NOMO-1 (cell line): Measurements from ENCODE around the gene RTN1.

Source experiments
- DNase-seq, 2 experiments: peaks; one replicate each; lab custom pipeline; 2025; ENCODE audit not compliant: unreplicated experiment in 2 of 2; lab: John Stamatoyannopoulos, UW

The RTN1 gene

DNA sequence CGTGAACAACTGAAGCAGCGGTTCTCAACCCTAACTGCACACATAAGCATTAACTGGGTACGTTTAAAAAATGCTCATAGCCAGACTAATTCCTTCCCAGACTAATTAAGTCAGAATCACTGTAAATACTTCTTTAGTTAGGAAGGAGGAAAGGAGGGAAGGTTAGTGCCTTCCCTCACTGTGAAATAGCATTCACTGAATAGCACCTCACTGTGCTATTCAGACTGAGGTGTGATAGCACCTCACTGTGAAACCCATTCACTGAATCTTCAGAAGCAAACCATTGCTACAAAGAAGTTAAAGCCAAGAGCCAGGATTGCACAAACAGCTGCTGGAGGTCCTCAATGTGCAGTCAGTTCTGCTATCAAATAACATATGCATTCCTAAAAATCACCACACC is 58.8 kb downstream of the RTN1 start:
- no peak for DNase-seq

DNA sequence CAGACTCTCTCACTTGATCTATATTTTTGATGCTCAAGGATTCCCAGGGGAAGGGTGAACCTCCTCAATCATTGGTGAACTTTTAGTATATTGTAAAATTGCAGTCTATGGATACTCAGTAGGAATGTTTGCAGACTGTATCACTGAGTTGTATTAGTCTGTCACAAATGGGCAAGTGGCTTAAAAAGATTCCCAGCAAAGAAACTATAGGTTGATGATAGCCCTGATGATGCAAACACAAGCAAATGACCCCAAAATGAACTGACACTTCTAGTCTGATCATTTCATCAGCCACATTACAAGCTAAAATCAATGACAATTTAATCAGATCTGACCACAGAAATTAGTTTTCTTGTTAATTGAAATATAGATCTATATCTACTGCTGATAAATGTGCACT is 59.5 kb downstream of the RTN1 start:
- DNase-seq, result no peak

DNA sequence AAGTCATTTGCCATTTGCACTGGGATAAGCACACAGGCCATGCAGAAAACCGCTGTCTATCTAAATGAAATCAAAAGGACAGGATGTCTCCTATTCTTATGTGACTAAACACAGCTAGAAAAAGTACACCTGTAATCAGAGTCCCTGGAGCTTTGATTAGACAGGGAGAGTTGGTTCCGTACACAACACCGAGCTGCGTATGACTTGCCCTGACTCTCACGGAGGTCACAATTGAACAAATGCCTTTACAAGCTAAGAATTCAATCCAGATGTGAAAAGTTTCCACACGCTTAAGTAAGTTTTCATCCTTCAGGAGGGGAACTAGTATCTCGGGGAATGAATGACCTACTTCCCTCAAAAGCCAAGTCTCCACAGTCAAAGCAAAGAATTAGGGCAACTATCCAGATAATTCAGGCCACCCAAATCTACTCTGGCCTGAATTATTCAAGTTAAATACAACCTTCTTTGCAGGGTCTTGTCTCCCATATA is 67.5 kb downstream of the RTN1 start:
- no peak for DNase-seq

DNA sequence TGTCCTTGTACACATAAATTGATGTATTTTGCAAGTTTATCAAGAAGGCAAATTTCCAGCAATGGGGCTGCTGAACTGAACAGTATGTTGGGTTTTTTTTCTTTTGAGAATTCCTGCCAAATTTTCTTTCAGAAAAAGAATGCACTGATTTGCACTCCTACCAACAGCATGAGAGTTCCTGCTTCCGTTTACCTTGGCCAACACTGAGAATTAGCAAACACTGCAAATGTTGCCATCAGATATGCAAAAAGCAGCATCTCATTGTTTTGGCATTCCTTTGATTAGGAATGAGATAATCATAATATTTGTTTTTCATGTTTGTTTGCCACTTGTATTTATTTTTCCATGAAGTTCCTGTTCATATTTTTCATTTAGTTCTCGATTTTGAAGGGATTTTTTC is 82.4 kb downstream of the RTN1 start:
- DNase-seq, result no peak

DNA sequence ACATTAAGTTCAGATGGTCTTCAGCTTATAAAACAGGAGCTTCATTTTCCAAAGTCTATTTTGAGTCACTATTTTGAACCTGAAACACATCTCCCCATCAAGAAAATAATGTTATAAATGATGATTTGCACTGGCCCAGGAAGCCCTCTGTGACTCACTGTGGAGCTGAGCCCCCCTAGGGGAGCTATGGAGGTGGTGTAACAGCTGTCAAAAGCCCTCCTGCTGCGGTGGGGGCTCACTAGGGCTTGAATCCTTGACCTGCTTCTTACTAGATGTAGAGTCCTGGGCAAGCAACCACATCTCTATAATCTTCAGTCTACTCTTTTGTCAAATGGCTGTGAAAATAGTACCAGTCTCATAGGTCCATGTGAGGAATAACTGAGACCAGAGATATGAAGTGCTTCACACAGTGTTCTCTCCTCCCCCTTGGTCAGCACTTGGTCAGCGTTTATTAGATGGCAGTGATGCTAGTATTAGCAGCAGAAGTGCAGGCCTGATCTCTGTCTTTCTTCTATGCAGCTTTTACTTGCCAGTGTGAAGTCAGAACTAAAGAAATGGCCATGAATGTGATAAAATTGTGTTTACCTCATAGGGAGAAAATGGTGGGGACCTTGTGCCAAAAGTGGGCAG is 83.4 kb downstream of the RTN1 start:
- no peak for DNase-seq

DNA sequence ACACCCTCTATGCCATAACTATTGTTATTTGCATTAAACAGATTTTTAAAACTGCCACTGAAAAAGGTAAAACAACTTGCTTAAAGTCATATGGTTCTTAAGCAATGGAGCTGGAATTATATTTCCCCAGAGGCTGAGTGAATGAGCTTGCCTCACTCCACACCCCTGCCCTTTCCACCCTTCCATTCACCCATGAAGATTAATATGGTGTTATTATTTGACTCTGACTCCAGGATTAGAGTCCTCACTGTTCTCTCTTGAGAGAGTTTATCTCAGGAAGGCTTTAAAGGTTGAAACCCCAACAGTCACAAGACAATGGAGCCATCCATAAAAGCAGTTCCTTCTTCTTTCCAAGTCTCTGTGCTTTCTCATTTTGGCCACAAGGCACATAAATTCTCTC is 84.9 kb downstream of the RTN1 start:
- DNase-seq, result no peak

DNA sequence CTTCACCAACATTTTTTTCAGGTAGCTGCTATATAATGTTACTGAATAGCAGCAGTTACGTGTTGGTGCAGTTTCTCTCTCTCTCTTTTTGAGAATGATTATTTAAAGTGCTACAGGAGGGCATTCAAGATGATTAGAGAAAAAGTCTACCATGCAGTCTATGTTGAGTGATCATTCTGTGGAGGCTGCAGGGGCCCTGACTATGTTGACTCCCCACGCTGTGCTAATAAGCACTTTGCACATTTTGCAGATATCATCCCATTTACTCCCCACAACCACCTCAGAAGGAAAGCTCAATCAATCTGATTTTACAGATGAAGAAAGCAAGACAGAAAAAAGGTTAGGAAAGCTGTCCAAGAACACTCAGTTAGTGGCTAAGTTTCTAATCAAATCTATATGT is 87.8 kb downstream of the RTN1 start:
- no peak for DNase-seq

DNA sequence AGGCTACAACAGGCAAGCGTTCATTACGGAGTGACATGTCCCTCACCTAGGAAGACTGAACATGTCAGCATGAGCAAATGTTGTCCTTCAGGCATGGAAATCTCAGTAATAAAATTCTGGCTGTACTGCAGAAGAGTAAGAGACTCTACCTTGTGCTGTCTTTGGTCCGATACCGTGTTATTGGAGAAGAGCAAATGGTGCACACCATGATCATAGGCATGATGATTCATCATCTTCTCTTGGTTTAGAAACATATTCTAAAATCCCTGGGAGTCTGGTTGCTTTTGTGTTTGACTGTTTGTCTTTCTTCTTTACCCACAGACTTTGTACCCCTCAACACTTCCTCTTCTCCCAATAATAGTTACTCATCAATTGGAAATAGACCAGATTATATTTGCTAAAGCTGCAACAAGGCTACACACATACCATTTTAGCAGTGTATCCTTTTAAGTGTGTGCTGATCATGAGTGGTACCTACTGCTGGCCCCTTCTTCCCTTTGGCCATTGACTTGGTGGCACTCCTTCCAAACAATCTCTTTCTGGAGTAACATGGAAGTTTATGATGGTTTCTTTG is 93.5 kb downstream of the RTN1 start:
- no peak for DNase-seq

DNA sequence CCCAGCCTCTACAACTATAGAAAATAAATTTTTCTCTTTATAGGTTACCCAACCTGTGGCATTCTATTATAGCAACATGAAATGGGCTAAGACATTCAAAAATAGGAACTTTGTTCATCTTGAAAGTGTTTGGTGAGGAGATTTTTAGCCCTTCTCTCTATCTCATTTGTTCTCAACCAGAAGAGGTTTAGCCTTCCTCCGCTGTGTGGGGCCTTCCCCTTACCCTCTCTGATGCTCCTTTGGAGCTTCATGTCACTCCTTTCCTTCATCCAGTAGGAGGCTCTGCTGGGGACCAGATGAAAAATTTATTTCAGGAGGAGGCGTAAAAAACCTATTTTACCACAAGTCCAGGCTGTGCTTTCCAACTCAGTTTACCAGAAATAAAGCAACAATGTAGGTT is 94.1 kb downstream of the RTN1 start:
- no peak for DNase-seq

DNA sequence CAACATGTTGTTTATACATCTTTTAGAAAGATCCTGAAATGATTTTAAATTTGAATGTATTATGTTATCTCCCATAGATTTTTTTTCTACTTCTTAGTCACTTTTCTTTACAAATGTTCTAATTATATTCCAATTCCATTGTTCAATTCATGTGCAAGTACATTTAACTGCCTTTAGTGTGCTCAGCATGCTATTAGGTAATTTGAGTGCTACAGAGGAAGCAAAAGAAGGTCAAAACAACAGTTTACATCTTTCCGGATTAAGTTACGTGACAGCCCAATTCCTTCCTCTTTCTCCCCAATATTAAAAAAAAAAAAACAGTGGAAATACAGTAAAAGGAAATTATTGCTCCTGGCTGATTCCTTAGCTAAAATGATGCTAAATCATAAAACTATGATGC is 98.3 kb downstream of the RTN1 start:
- peak in 1 of 2 experiments; percentile 10 for DNase-seq

DNA sequence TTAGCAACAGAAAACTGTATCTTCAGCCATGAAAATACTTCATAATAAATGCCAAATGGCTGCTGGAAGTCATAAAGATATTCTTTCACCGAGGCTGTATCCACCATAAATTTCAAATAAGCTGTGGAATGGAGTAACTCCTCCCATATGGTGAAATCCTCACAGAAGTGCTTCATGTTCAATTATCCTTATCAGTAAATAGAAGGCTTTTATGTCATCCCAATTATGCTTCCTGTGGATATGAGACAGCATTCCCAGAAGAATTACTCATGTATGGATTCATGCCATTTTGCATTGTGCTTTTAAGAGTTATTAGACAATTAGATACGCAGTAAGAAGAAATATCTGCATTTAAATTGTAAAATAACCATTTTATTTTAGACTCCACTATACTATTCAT is 99.0 kb downstream of the RTN1 start:
- DNase-seq, result no peak

DNA sequence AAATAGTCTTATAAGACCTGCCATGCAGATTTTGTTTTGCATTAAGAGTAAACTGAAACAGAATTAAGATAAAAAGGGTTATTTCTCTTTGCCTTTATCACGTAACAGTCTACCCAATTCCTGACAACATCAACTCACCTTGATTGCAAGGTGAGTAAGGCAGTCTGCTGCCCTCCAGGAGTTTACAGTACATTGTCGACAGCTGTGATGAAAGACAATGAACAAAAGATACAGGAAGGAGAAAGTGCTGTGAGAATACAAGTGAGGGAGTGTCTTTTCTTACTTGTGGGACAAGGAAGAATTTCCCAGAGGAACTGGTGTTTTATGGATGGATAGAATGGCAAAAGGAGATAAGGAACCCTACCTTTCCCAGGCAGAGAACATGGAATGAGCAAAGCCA is 101.0 kb downstream of the RTN1 start:
- DNase-seq, result no peak

DNA sequence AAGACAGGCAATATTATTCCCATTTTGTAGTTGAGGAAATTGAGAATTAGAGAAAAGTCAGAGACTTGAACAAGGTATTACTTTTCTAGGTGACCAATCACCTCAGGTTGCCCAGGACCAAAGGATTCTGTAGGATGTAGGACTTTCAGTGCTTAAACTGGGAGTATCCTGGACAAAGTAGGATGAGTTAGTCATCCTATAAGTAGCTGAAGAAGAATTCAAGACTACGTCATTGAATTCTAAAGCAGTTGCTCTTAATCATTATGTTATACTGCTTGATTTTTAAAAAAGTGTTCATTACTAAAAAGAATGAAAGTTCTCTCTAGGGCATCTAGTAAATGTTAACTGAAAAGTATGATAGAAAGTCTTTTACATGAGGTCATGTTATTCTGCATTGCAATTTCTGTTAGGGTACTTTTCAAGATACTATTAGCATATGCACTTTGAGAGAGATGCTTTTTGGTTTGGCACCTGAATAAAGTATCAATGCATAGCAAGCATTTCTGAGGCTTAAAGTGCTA is 101.7 kb downstream of the RTN1 start:
- no peak for DNase-seq

DNA sequence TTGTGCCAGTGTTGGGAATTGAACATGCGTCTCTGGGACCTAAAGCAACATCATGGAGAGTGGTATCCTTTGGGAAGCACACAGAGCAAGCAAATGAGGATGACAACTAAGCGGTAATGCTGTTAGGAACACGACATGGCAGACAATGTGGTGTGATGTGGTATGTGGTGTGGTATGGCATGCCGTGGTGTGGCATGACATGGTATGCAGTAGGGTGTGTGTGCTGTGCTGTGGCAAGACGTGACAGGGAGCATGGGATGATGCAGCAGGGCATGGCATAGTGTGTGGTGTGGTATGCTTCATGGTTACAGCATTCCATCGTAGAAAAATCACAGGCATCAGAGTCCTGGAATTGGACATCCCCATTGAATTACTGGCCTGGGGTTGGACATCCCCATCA is 108.7 kb downstream of the RTN1 start:
- DNase-seq, result no peak

DNA sequence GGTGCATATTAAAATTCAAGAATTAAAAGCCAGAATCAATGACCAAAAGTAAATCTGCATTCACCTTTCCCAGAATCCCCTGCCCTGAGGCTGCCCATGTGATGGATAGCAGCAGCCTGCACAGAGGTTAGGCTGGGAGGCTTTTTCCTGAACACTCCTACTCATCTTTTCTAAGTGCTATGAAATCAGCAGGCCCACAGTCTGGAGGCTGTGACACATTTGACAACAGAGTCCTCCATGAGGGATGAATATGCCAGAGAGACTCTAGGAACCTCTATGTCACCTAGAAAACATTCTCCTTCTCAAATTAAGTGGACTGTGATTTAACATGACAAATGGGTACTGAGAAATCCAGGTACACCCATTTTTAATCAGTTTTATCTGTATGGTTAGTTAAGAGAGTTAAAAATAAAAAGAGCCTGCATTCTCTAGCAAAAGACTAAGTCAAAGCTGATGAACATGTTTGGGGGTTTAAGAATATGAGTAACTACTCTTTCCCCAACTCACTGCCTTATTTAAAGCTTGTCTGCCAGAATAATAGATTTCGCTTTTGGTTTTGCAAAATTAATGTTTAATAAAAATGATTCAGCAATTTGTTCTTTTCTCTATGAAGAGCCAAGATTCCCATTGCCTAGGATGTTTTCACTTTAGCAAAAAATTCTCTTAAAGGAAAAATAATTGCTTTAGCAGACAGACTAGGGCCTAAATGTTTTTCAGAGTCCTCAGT is 115.0 kb downstream of the RTN1 start:
- DNase-seq, result no peak

DNA sequence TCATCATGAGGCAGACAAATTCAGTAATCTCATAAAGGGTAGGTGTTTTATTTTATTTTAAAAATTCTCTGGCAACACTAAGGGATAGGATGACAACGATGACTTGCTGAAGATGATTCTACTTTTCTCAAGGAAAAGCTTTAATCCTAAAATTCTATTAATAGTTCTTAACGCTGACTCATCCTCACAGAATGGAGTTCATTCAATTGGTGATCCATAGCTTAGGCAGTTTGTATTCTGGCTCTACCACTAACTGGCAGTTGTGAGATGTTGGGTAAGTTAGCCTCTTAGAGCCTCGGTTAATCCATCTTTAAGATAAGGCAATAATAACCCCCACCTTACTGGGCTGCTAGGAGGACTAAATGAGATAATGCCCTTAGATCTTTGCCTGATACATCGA is 116.3 kb downstream of the RTN1 start:
- DNase-seq, result no peak

DNA sequence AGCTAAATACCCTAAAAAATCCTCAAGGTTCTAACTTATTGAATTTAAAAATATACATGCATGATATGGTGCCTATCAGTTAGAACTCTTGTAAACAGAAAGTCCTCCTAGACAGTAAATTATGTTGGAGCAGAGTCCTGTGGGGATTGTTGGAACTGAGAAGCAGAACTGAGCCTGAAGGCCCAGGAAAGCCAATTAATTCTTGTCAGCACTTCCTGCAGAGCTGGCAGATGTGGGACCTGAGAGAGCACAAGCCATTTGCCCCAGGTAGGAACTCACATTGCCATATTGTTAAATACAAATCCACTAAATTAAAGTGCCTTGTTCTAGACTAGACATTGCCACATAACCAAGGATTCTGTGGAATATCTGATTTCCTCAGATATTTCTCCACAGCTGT is 117.1 kb downstream of the RTN1 start:
- DNase-seq, result no peak

DNA sequence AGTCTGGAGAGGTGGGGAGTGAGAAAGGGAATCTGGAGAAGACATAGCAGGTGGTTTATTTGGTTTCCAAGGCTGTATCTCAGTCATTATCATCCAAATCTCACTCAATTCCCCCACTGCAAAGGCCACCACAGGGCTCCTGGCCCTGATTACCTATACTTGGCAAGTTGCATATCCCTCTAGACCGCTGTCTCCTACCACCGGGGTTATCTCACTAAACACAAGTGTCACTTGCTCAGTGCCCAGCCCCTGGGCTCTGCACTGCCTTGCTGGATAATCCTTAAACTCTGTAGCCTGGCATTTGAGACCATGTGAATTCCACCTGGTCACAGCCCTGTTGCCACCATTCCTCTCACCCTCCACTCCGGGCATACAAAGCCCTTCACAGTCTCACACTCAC is 119.0 kb downstream of the RTN1 start:
- no peak for DNase-seq

DNA sequence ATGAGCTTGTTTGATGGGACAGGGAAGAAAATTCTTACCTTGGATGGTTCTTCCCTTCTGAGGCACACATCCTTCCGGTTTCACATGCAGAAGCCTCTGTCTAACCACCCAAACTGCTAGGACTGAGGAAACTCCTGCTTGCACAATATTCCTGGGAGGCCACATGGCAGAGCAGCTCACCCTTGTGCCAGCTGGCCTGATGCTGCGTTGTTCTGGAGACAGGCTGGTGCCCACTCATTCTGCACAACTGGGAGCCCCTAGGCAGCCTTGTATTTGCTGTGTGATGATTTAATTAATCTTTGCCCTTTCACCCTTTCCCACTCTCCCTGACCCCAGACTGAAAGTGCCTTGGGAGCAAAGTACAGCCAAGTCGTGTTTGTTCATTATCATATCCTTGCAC is 130.8 kb downstream of the RTN1 start:
- DNase-seq, result peak; percentile 27 to 42

DNA sequence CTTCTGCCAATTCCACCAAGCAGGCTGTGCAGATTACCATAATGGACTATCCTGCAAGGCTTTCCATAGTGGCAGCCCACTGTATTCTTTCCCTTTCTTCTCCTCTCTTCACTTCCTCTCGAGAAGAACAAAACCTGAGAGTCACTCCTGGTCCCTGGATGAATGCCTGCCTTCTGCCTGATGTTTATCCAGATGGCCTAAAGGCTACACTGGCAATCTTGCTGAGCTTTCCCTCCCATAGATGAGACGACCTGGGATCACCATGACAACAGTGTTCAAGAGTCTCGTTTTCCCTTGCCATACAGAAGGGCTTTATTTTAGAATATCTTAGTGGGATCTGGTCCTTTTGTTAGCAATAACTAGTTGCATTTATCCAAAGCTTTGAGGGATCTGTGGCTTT is 142.3 kb downstream of the RTN1 start:
- DNase-seq, result no peak

DNA sequence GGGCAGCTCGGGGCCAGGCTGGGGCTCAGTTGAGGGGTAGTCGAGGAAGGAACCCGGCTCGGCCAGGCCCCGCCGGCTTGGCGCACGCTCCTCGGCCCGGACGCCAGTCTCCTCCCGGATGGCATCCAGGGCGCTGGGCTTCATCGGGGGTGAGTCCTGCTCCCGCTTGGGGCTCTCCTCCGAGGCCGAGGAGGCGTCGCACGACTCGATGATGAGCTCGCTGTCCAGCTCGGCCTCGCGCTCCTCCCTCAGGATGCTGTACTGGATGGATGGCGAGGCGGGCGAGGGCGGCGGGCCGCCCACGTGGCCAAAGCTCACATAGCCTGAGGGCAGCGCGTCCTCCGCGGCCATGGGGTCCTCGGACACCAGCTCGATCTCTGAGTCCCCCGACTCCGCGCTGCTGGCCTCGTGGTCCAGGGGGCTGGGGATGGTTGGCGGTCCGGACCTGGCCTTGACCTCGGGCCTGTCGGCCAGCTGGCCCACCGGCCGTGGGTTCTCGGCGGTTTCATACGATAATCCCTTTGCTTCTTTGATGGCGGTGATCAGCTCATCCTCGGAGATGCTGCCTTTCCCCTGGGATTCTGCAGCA is 143.4 kb downstream of the RTN1 start:
- DNase-seq, result no peak

DNA sequence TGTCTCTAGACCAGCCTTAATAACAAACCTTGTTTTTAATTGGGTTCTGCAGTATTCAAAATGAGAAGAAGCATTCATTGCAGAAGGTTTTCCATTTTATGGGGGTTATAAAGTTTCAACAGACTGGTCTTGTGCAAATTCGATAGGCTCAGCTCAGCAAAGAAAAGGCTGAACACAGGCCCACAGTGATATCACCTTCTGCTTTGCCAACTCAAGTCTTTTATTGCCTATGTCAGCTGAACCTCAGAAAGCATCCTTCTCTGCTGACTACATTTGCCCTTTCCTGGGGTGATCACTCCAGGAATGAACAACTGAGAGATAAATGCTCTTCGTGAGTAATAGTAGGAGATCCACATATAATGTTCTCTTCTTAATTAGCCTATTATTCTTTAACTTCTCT is 159.5 kb downstream of the RTN1 start:
- DNase-seq, result no peak
